CD4-positive, alpha-beta T cell treated with Interleukin-12 subunit alpha and Interleukin-12 subunit beta, for 1 hour (primary cell): ENCODE results near the gene DAPP1.
"Not testable (repeated sequence)": the region's sequence is repeated elsewhere in the genome, so short reads cannot be mapped to it uniquely, and the experiment has no call there.

Source experiments
- DNase-seq: peaks from one replicate; pipeline ENCODE4 v3.0.0-alpha.2; 2020

Gene DAPP1

GRCh38 chr4:99825272-99825671 is 8.6 kb downstream of the DAPP1 start:
- no peak for DNase-seq

- no peak for DNase-seq
These were observed 9.4 kb downstream of the DAPP1 start for GRCh38 chr4:99826016-99826415.

GRCh38 chr4:99827454-99827853 is 10.8 kb downstream of the DAPP1 start:
- no peak for DNase-seq

- no peak for DNase-seq
These were observed 11.2 kb downstream of the DAPP1 start for GRCh38 chr4:99827857-99828256.

- no peak for DNase-seq
These were observed 11.8 kb downstream of the DAPP1 start for GRCh38 chr4:99828477-99828876.

- not testable (repeated sequence) for DNase-seq
These were observed 13.4 kb downstream of the DAPP1 start for GRCh38 chr4:99830051-99830450.

GRCh38 chr4:99832321-99832720 is 15.7 kb downstream of the DAPP1 start:
- no peak for DNase-seq

GRCh38 chr4:99832758-99833157 is 16.1 kb downstream of the DAPP1 start:
- DNase-seq: no peak

GRCh38 chr4:99833756-99834155 is 17.1 kb downstream of the DAPP1 start:
- DNase-seq: no peak

- DNase-seq: no peak
These were observed 17.9 kb downstream of the DAPP1 start for GRCh38 chr4:99834569-99834968.

- no peak for DNase-seq
These were observed 19.3 kb downstream of the DAPP1 start for GRCh38 chr4:99835942-99836341.

- DNase-seq: no peak
These were observed 22.3 kb downstream of the DAPP1 start for GRCh38 chr4:99838927-99839326.

- DNase-seq: no peak
These were observed 24.5 kb downstream of the DAPP1 start for GRCh38 chr4:99841129-99841528.

- no peak for DNase-seq
These were observed 26.8 kb downstream of the DAPP1 start for GRCh38 chr4:99843413-99843812.

GRCh38 chr4:99844048-99844447 is 27.4 kb downstream of the DAPP1 start:
- DNase-seq: no peak

- no peak for DNase-seq
These were observed 28.6 kb downstream of the DAPP1 start for GRCh38 chr4:99845179-99845578.

GRCh38 chr4:99845708-99846469 is 29.3 kb downstream of the DAPP1 start:
- no peak for DNase-seq

- no peak for DNase-seq
These were observed 30.3 kb downstream of the DAPP1 start for GRCh38 chr4:99846891-99847290.

GRCh38 chr4:99847362-99847976 is 30.8 kb downstream of the DAPP1 start:
- DNase-seq: peak; percentile 34

GRCh38 chr4:99848591-99849001 is 32.0 kb downstream of the DAPP1 start:
- DNase-seq: no peak

- no peak for DNase-seq
These were observed 35.6 kb downstream of the DAPP1 start for GRCh38 chr4:99852199-99852749.

- no peak for DNase-seq
These were observed 36.6 kb downstream of the DAPP1 start for GRCh38 chr4:99853190-99853589.

GRCh38 chr4:99853999-99854398 is 37.4 kb downstream of the DAPP1 start:
- DNase-seq: no peak

GRCh38 chr4:99855678-99856077 is 39.1 kb downstream of the DAPP1 start:
- DNase-seq: peak; percentile 34
